OCI-LY1 (cell line): Measurements from ENCODE around the gene ZNF277.

Experiments
- H2AFZ ChIP-seq: fragments of 200-600 bp; sonication (generic), shearing (Covaris generic); 2 replicates; pipeline ENCODE4 v1.6.0; 2014; ENCODE audit warnings: antibody characterized with exemption, mild to moderate bottlenecking, low read length
- H3F3A ChIP-seq: fragments of 200-600 bp; sonication (generic), shearing (Covaris generic); 2 replicates; pipeline ENCODE4 v1.6.0; 2014; ENCODE audit warnings: mild to moderate bottlenecking, antibody characterized with exemption, low read length, moderate library complexity; ENCODE audit not compliant: insufficient read depth
- H3K27ac ChIP-seq: fragments of 200-600 bp; sonication (generic); 2 replicates; pipeline ENCODE4 v1.5.1; 2014; ENCODE audit warnings: low read length, mixed run types, mild to moderate bottlenecking, low read depth; ENCODE audit not compliant: poor library complexity, severe bottlenecking
- H3K27me3 ChIP-seq: fragments of 200-600 bp; sonication (generic); 2 replicates; pipeline ENCODE4 v1.6.0; 2014; ENCODE audit warnings: antibody characterized with exemption, mild to moderate bottlenecking, low read length, moderate library complexity; ENCODE audit not compliant: insufficient read depth
- H3K36me3 ChIP-seq: fragments of 200-600 bp; sonication (generic); 2 replicates; pipeline ENCODE4 v1.6.1; 2014; ENCODE audit warnings: mild to moderate bottlenecking, antibody characterized with exemption, low read length, moderate library complexity, mixed read lengths; ENCODE audit not compliant: insufficient read depth
- H3K4me1 ChIP-seq: fragments of 200-600 bp; sonication (generic); 2 replicates; pipeline ENCODE4 v1.5.1; 2014; ENCODE audit warnings: mild to moderate bottlenecking, low read length, moderate library complexity; ENCODE audit not compliant: insufficient read depth, severe bottlenecking
- H3K4me2 ChIP-seq: fragments of 200-600 bp; sonication (generic), shearing (Covaris generic); 2 replicates; pipeline ENCODE4 v1.6.1; 2014; ENCODE audit warnings: low read length
- H3K4me3 ChIP-seq: fragments of 200-600 bp; sonication (generic); 2 replicates; pipeline ENCODE4 v1.5.1; 2014; ENCODE audit warnings: low read length, low read depth, mild to moderate bottlenecking, mixed read lengths; ENCODE audit not compliant: poor library complexity, severe bottlenecking
- H3K79me2 ChIP-seq: fragments of 200-600 bp; shearing (Covaris generic); 2 replicates; pipeline ENCODE4 v1.6.1; 2016; ENCODE audit warnings: mixed run types, low read length, mixed read lengths; ENCODE audit not compliant: insufficient read depth
- H3K9ac ChIP-seq: fragments of 200-600 bp; sonication (generic), shearing (Covaris generic); 2 replicates; pipeline ENCODE4 v1.6.1; 2014; ENCODE audit warnings: mild to moderate bottlenecking, low read length, mixed read lengths
- H3K9me2 ChIP-seq: fragments of 200-600 bp; sonication (generic), shearing (Covaris generic); 2 replicates; pipeline ENCODE4 v1.6.1; 2014; ENCODE audit warnings: low read depth, mild to moderate bottlenecking, low read length, mixed read lengths
- H3K9me3 ChIP-seq: fragments of 200-600 bp; shearing (Covaris generic); 2 replicates; pipeline ENCODE4 v1.6.1; 2014; ENCODE audit warnings: low read length, mixed read lengths
- H4K20me1 ChIP-seq: fragments of 200-600 bp; sonication (generic), shearing (Covaris generic); 2 replicates; pipeline ENCODE4 v1.6.0; 2016; ENCODE audit warnings: mild to moderate bottlenecking, low read length; ENCODE audit not compliant: insufficient read depth
- CTCF ChIP-seq: fragments of 200-600 bp; sonication (generic), shearing (Covaris generic); IDR thresholded peaks from 2 replicates; pipeline ENCODE4 v1.5.1; 2017; ENCODE audit warnings: mild to moderate bottlenecking, antibody characterized with exemption, low read length, moderate library complexity, mixed read lengths
- EZH2 ChIP-seq: fragments of 200-600 bp; sonication (generic), shearing (Covaris generic); IDR thresholded peaks from 2 replicates; pipeline ENCODE4 v1.8.0; 2017; ENCODE audit warnings: borderline replicate concordance, mixed run types, mild to moderate bottlenecking, antibody characterized with exemption, low read length, moderate library complexity, mixed read lengths

Gene ZNF277

GRCh38 chr7:112279042-112279441 lies 72.5 kb downstream of the ZNF277 start:
- no peak overlapping the region for H3K4me3 ChIP-seq
- H3K9me3 ChIP-seq, result peaks cover 4% of the 10 kb centered on the region; the same call in 1 of the 2 replicates
- no peak overlapping the region for H3K9ac ChIP-seq
- H3K9me2 ChIP-seq, result no peaks in the 10 kb centered on the region
- no peaks in the 10 kb centered on the region for H4K20me1 ChIP-seq
- TF ChIP-seq CTCF (no peak), EZH2 (no peak)
- H3F3A ChIP-seq, result no peaks in the 10 kb centered on the region
- no peaks in the 10 kb centered on the region for H3K4me1 ChIP-seq
- no peaks in the 10 kb centered on the region for H3K79me2 ChIP-seq
- H3K36me3 ChIP-seq, result no peaks in the 10 kb centered on the region
- no peak overlapping the region for H3K27ac ChIP-seq
- no peak overlapping the region for H3K4me2 ChIP-seq
- no peak overlapping the region for H2AFZ ChIP-seq
- no peaks in the 10 kb centered on the region for H3K27me3 ChIP-seq

- Histone ChIP-seq H3K9me3 (peaks cover 4% of the 10 kb centered on the region; the same call in 1 of the 2 replicates), H3K9ac (no peak overlapping the region), H3K4me3 (no peak overlapping the region), H3K4me1 (no peaks in the 10 kb centered on the region), H3K27me3 (no peaks in the 10 kb centered on the region), H3K36me3 (no peaks in the 10 kb centered on the region), H3K27ac (no peak overlapping the region), H2AFZ (no peak overlapping the region), H3K4me2 (no peak overlapping the region), H3K79me2 (no peaks in the 10 kb centered on the region), H3K9me2 (no peaks in the 10 kb centered on the region), H4K20me1 (no peaks in the 10 kb centered on the region), H3F3A (no peaks in the 10 kb centered on the region)
- TF ChIP-seq CTCF (no peak), EZH2 (no peak)
Observed at GRCh38 chr7:112280267-112280666, 73.8 kb downstream of the ZNF277 start.

GRCh38 chr7:112282476-112283188 lies 76.1 kb downstream of the ZNF277 start:
- Histone ChIP-seq H3K9me2 (no peaks in the 10 kb centered on the region), H4K20me1 (no peaks in the 10 kb centered on the region), H3K27ac (no peak overlapping the region), H2AFZ (no peak overlapping the region), H3K36me3 (no peaks in the 10 kb centered on the region), H3K9me3 (peaks cover 4% of the 10 kb centered on the region; the same call in 1 of the 2 replicates), H3K27me3 (no peaks in the 10 kb centered on the region), H3K9ac (no peak overlapping the region), H3F3A (no peaks in the 10 kb centered on the region), H3K4me3 (no peak overlapping the region), H3K79me2 (no peaks in the 10 kb centered on the region), H3K4me1 (peaks cover 13% of the 10 kb centered on the region), H3K4me2 (no peak overlapping the region)
- TF ChIP-seq EZH2, result no peak
- TF ChIP-seq CTCF, result no peak
